GM21528 (cell line): Measurements from ENCODE around the gene FOLR3.
"Not testable (repeated sequence)": the region's sequence is repeated elsewhere in the genome, so short reads cannot be mapped to it uniquely, and the experiment has no call there.

Experiments used
- ATAC-seq: cut with Tn5 transposase; IDR thresholded peaks from one replicate; pipeline ENCODE4 v1.9.1; 2021; ENCODE audit warnings: mild to moderate bottlenecking, moderate library complexity; ENCODE audit not compliant: unreplicated experiment, low FRiP score

FOLR3 gene

GRCh38 chr11:72122607-72123006 lies 12.9 kb upstream of the FOLR3 start:
- ATAC-seq: no peak

- ATAC-seq: no peak
Observed at GRCh38 chr11:72123117-72123653, 12.3 kb upstream of the FOLR3 start.

DNA sequence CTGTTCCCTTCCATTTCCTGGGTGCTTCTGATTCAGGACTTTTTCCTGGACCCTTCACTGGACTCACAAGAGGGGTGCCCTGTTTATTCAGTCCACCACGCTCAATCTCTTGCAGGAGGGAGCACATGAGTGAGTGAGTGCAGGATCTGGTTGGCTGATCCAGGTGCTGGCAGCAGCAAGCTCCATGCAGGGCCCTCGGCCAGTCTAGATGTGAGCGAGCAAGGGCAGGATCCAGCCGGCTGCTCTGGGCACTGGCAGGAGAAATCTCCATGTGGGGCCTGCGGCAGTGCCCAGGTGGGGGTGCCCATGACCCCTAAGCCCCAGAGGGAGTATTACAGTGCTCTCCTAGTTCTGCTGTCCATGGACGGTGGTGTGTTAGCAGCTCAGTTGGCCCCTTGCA lies 11.5 kb upstream of the FOLR3 start:
- ATAC-seq: no peak

DNA sequence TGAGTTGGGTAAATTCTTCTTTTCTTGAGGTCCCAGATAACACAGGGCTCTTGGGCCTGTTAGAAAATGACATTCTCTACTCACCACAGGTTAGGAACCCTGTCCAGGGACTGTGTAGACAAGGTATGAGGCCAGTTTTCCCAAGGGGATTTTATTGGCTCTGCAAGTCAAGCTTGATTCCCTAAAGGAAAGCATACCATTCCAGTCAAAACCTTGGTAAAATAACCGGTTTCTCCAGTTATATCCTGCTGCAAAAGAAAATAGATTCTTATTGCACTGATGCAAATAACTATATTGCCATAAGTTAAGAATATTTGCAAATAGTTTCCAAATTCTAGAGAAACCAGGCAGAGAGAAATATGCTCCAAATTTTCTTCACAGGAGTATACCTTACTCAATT lies 9.6 kb upstream of the FOLR3 start:
- ATAC-seq: no peak

- ATAC-seq: no peak
Observed at GRCh38 chr11:72127923-72128322, 7.6 kb upstream of the FOLR3 start.

GRCh38 chr11:72129381-72129780 lies 6.1 kb upstream of the FOLR3 start:
- no peak for ATAC-seq

GRCh38 chr11:72132646-72133045 lies 2.9 kb upstream of the FOLR3 start:
- ATAC-seq: no peak

- no peak for ATAC-seq
Observed at GRCh38 chr11:72135891-72136683, 562 bp downstream of the FOLR3 start.

DNA sequence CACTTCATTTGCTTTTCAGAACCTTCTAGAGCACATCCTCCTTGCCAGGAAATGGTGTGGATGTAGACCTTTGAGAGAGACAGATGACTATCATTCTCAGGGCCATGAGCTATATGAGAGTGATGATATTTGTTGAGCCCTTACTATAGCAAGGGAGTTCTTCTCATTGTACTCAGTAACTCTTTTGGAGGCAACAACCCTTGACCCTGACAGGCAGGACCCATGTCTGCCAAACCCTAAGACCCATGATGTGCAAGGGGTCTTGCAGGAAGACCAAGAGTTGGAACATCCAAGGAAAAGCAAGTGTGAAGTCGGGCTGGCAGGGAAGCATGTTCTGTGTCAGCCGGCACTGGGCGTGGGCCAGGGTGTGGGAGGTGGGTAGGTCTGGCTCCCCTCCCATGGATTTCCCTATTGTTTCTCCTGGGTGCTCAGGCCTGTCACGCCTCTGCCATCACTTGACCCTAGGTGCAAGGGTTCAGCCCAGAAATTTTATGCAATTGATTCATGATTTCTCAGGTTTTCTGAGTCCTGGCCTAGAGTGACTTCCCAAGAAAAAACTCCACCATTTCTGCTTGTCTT lies 1.2 kb downstream of the FOLR3 start:
- no peak for ATAC-seq

GRCh38 chr11:72138821-72139390 lies 3.4 kb downstream of the FOLR3 start:
- no peak for ATAC-seq

GRCh38 chr11:72139500-72139899 lies 4.0 kb downstream of the FOLR3 start:
- no peak for ATAC-seq

GRCh38 chr11:72140661-72141060 lies 5.1 kb downstream of the FOLR3 start:
- no peak for ATAC-seq

DNA sequence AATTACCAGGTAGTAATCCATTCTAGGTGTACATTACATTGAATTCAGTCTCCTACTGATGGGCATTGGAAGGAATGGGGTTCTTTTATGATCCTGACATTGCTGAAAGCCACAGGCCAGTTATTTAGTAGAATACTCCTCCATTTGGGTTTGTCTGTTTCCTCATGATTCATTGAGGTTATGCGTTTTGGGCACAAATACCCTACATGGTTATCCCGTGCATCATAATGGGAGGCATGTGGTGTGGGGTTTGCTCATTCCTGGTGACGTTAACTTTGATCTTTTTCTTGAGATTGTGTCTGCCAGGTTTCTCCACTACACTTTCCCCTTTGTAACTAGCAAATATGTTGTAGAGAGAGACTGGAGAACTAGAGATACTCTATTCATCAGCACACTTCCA lies 5.5 kb downstream of the FOLR3 start:
- ATAC-seq: no peak

- not testable (repeated sequence) for ATAC-seq
Observed at GRCh38 chr11:72142086-72142485, 6.6 kb downstream of the FOLR3 start.

DNA sequence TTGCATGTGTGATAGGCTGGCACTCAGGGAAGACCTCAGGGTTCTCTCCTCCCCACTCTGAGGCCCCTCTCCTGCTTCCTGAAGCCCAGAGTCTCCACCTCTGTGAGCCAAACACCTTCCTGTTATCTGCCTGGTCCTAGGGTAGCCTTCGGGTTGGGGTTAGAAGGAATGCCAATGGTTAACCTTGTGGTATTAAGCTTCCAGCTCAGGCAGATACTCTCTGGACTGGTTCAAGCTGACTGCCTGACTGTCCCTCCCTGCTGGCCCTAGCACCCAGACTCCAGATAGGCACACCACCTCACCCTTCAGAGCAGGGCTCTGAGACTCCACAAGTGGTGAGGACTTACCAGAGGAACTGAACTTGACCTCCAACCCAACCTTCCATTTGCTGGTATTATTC lies 7.0 kb downstream of the FOLR3 start:
- ATAC-seq: not testable (repeated sequence)

DNA sequence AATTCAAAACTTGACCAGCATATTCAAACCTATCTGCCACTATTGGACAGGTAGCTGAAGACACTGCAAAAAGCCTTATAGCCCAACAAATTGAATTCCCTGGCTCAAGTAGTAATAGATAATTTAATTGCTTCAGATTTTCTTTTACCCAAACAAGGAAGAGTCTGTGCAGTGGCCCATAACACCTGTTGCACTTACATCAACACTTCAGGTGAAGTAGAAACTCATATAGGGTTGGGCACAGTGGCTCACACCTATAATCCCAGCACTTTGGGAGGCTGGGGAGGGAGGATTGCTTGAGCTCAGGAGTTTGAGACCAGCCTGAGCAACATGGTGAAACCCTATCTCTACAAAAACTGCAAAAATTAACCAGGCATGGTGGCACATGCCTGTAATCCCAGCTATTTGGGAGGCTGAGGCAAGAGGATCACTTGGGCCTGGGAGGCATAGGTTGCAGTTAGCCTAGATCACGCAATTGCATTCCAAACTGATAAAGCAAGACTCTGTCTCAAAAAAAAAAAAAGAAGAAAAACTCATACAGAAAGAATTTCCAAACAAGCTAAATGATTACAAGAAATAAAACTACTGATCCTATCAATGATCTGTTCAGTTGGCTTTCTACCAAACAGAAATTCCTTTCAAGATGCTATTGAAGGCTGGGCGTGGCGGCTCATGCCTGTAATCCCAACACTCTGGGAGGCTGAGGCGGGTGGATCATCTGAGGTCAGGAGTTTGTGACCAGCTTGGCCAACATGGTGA lies 9.5 kb downstream of the FOLR3 start:
- no peak for ATAC-seq

GRCh38 chr11:72146625-72147024 lies 11.1 kb downstream of the FOLR3 start:
- no peak for ATAC-seq

DNA sequence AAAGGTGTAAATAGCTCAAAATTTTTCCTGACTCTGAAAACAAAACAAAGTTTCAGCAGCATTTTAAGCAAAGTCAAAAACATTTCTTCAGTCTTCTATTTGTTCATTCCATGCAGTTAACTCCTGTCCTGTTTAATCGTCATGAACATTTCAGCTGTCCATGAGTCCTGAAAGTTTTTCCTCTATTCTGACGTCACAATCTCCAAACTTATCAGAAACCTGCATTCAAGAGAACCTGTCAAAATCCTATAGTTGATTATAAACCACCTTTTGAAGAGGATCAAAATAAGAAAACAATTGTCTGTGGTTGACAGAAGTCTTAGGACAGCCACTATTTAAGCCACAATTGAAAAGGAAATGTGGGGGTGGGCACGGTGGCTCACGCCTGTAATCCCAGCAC lies 15.4 kb downstream of the FOLR3 start:
- no peak for ATAC-seq

GRCh38 chr11:72153874-72154273 lies 18.3 kb downstream of the FOLR3 start:
- ATAC-seq: not testable (repeated sequence)

GRCh38 chr11:72154816-72155215 lies 19.3 kb downstream of the FOLR3 start:
- ATAC-seq: no peak

- no peak for ATAC-seq
Observed at GRCh38 chr11:72155751-72156150, 20.2 kb downstream of the FOLR3 start.
